NCI-H69 (cell line): ENCODE measurements around the gene CRELD2.

Experiments used
- DNase-seq: peaks from one replicate; lab custom pipeline; 2025; lab: John Stamatoyannopoulos, UW

The CRELD2 gene

GRCh38 chr22:49929994-49930575, 11.7 kb downstream of the CRELD2 start:
- peak; percentile 35 for DNase-seq

- DNase-seq, result peak; percentile 86
Observed at GRCh38 chr22:49930596-49931412, 12.4 kb downstream of the CRELD2 start.

GRCh38 chr22:49933236-49934159, 15.1 kb downstream of the CRELD2 start:
- no peak for DNase-seq

- DNase-seq, result peak; percentile 24
Observed at GRCh38 chr22:49934160-49934890, 15.9 kb downstream of the CRELD2 start.

GRCh38 chr22:49934891-49935557, 16.6 kb downstream of the CRELD2 start:
- peak; percentile 85 for DNase-seq

GRCh38 chr22:49935561-49935960, 17.1 kb downstream of the CRELD2 start:
- peak; percentile 77 for DNase-seq

- DNase-seq, result peak; percentile 93
Observed at GRCh38 chr22:49936018-49936972, 17.9 kb downstream of the CRELD2 start.

- DNase-seq, result no peak
Observed at GRCh38 chr22:49936973-49937757, 18.7 kb downstream of the CRELD2 start.

- no peak for DNase-seq
Observed at GRCh38 chr22:49937758-49938564, 19.5 kb downstream of the CRELD2 start.

GRCh38 chr22:49938565-49939136, 20.2 kb downstream of the CRELD2 start:
- DNase-seq, result no peak

GRCh38 chr22:49941507-49942316, 23.3 kb downstream of the CRELD2 start:
- no peak for DNase-seq

- DNase-seq, result no peak
Observed at GRCh38 chr22:49942565-49943404, 24.4 kb downstream of the CRELD2 start.

- DNase-seq, result no peak
Observed at GRCh38 chr22:49943405-49943765, 25.0 kb downstream of the CRELD2 start.

- DNase-seq, result no peak
Observed at GRCh38 chr22:49943771-49944398, 25.5 kb downstream of the CRELD2 start.

- DNase-seq, result no peak
Observed at GRCh38 chr22:49944399-49944891, 26.0 kb downstream of the CRELD2 start.
